Measurements from ENCODE around the gene TRPT1. TPM values are rescaled to one million over a fixed set of nuclear protein-coding genes. Genes with fewer than 3 reads are reported as not detected.
A peak's percentile ranks its signal among the peaks of the same experiment; 100 is the strongest.

The TRPT1 gene
- total and polyA plus RNA-seq, 9 of the 15 experiments (the other 6 are each of a cell fraction or from before 2014, with no cell fraction given), result 4.6 to 41.7 (median 23.1) TPM

- TF ChIP-seq IFI16 (CRISPR knock-in tag; IDR thresholded peaks at IDR 0.05), result no peak
- TF ChIP-seq HCFC1 (IDR thresholded peaks at IDR 0.05; ENCODE audit: low read depth, low read length), result 0 out of 2 replicates have a peak, but pooled peaks have one; percentile 7
- 0 out of 2 replicates have a peak, but pooled peaks have one; percentile 55 for TF ChIP-seq KAT7 (CRISPR knock-in tag; IDR thresholded peaks at IDR 0.05; ENCODE audit: borderline replicate concordance)
- TF ChIP-seq NCOA6 (IDR thresholded peaks at IDR 0.05), result no peak
- peak; percentile 71; the same call in 1 of the 2 replicates for TF ChIP-seq MTA3 (IDR thresholded peaks at IDR 0.05; ENCODE audit: borderline replicate concordance)
- 0 out of 4 replicates have a peak, but pooled peaks of 1 of the 2 experiments have one; percentile 59 for TF ChIP-seq UBTF (IDR thresholded peaks at IDR 0.05; ENCODE audit: borderline replicate concordance in 1 of 2, low read depth in 2 of 2, low read length in 2 of 2)
- TF ChIP-seq BRCA1 (IDR thresholded peaks at IDR 0.05), result no peak
- TF ChIP-seq BRCA1 (CRISPR knock-in tag; IDR thresholded peaks at IDR 0.05), result no peak
- TF ChIP-seq JUND (IDR thresholded peaks at IDR 0.05; ENCODE audit: borderline replicate concordance, low read depth, low read length), result peak; percentile 84
- peak; percentile 66; the same call in 1 of the 3 replicates for TF ChIP-seq JUND (tag; IDR thresholded peaks at IDR 0.05; ENCODE audit: borderline replicate concordance, low read depth, low read length)
- TF ChIP-seq ZNF740 (CRISPR knock-in tag; IDR thresholded peaks at IDR 0.05), result peak; percentile 79; the same call in 1 of the 2 replicates
- no peak for TF ChIP-seq ZNF740 (tag; IDR thresholded peaks at IDR 0.05)
- TF ChIP-seq PTBP1 (IDR thresholded peaks at IDR 0.05; ENCODE audit: low read depth, low read length), result 0 out of 2 replicates have a peak, but pooled peaks have one; percentile 29
- TF ChIP-seq CBFA2T3 (IDR thresholded peaks at IDR 0.05), result no peak; the same call in 1 of the 2 replicates
- TF ChIP-seq MYC (IDR thresholded peaks at IDR 0.05; ENCODE audit: low read depth, low read length), result peak; percentile 17; the same call in 1 of the 2 replicates
- TF ChIP-seq MYC (CRISPR knock-in tag; IDR thresholded peaks at IDR 0.05; ENCODE audit: borderline replicate concordance, low read depth), result peak; percentile 18; the same call in 1 of the 2 replicates
- TF ChIP-seq ZNF589 (CRISPR knock-in tag; IDR thresholded peaks at IDR 0.05; ENCODE audit: low read depth), result no peak
- TF ChIP-seq CREB1 (IDR thresholded peaks at IDR 0.05), result 0 out of 2 replicates have a peak, but pooled peaks have one; percentile 11
- no peak; the same call in 1 of the 2 replicates for TF ChIP-seq CREB1 (CRISPR knock-in tag; IDR thresholded peaks at IDR 0.05)
- TF ChIP-seq POLR2G (IDR thresholded peaks at IDR 0.05; ENCODE audit: low read depth, low read length), result peak; percentile 89
- peak; percentile 44; the same call in 1 of the 2 replicates for TF ChIP-seq ERF (CRISPR knock-in tag; IDR thresholded peaks at IDR 0.05)
- TF ChIP-seq E2F8 (IDR thresholded peaks at IDR 0.05; ENCODE audit: low read depth, partially characterized antibody), result peak; percentile 12
These were observed 20.0 kb upstream of the TRPT1 start (continued) for GRCh38 chr11:64245797-64246620.
